ENCODE data around the gene KRTAP10-12. TPM values are rescaled to one million over a fixed set of nuclear protein-coding genes. Genes with fewer than 3 reads are reported as not detected.

Gene KRTAP10-12
- total RNA-seq, 2 donors from 2014 or later: not detected

DNA sequence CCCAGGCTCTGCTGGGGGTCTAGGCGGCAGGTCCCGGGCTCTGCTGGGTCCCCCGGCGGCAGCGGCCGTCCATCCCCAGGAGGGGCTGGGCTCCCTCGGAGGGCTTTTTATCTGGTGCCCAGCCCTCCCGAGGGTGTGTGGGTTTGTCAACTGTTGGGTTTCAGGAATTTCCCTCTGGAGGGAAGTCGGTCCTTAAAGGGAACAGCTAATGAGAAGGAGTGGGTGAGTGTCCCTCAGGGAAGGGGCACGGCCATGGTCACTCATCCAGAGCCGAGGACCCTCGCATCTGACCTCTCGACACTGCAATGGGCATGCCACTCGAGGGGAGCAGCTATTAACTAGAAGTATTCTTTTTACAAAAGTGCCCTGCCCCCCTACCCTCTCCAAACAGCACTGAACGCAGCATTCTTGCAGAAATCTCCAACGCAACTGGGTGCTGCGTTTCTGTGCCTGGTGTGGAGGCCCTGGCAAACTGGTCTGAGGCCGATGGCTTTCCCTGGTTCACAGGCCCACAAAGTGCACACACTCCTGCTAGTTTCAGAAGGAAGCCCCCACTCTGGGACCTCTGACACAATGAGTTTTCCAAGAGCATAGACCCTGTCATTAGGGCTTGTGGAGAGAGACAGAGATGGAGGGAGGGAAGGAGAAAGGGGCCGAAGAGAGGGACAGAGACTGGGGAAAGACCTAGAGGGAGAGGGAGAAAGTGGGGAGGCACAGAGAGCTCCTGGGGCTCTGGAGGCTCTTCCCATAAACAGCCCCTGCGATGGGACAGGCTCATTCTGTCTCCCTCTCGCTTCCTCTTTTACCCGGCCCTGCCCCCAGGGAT is 15.4 kb downstream of the KRTAP10-12 start:
- no peak overlapping the region for H3K9ac ChIP-seq (ENCODE audit: low read depth in 2 of 2, low read length in 2 of 2)
- no peaks in the 10 kb centered on the region for H3K4me1 ChIP-seq
- H3K36me3 ChIP-seq: no peaks in the 10 kb centered on the region
- no peak for TF ChIP-seq CTCF (IDR thresholded peaks at IDR 0.05)
- no peaks in the 10 kb centered on the region for H3K9me3 ChIP-seq
- intact Hi-C loops (cut with DNase I): no loop called here
- no peak for DNase-seq
- H3K4me3 ChIP-seq: no peak overlapping the region
- H3K27me3 ChIP-seq: peaks cover 55% of the 10 kb centered on the region
- H3K27ac ChIP-seq: no peak overlapping the region

DNA sequence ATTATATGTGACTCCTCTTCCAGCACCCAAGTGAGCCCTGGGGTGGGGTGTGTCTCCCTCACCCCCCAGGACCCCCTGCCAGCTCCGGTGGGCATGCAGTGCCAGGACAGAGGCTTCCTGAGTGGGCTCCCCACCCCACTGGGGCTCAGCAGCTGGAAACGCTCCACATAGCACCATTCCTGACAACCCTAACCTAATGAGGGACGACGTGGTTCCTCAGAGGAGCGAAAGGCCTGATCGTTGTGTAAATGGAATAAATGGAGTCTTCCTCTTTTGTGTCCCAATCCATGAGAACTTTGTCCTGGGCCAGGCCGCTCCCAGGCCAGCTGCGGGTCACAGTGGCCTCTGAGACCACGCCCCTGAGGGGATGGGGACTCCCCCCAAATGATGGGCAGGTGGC is 16.2 kb downstream of the KRTAP10-12 start:
- Histone ChIP-seq H3K9ac (ENCODE audit: low read depth in 2 of 2, low read length in 2 of 2) (no peak overlapping the region), H3K4me1 (no peaks in the 10 kb centered on the region), H3K27ac (no peak overlapping the region), H3K27me3 (peaks cover 51% of the 10 kb centered on the region), H3K4me3 (no peak overlapping the region), H3K9me3 (no peaks in the 10 kb centered on the region), H3K36me3 (no peaks in the 10 kb centered on the region)
- no peak for TF ChIP-seq CTCF (IDR thresholded peaks at IDR 0.05)
- intact Hi-C loops (cut with DNase I): no loop called here
- DNase-seq: no peak

DNA sequence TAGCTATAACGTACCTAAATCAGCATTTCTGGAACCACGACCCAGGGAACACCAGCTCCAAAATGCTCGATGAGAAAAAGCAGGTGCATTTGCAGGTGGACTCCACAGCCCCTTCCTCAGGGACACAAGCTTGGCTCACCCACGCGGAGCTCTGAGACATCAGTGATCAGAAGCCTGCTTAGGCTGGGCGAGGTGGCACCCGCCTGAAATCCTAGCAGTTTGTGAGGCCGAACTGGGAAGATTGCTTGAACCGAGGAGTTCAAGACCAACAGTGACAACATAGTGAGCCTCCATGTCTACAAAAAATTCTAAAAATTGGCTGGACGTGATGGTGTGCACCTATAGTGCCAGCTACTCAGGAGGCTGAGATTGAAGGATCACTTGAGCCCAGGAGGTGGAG is 16.9 kb downstream of the KRTAP10-12 start:
- Histone ChIP-seq H3K9me3 (no peaks in the 10 kb centered on the region), H3K36me3 (no peaks in the 10 kb centered on the region), H3K27me3 (peaks cover 44% of the 10 kb centered on the region), H3K9ac (ENCODE audit: low read depth in 2 of 2, low read length in 2 of 2) (no peak overlapping the region), H3K27ac (no peak overlapping the region), H3K4me1 (no peaks in the 10 kb centered on the region), H3K4me3 (no peak overlapping the region)
- no peak for TF ChIP-seq CTCF (IDR thresholded peaks at IDR 0.05)
- intact Hi-C loops (cut with DNase I): no loop called here
- no peak for DNase-seq

GRCh38 chr21:44714905-44715304 is 17.9 kb downstream of the KRTAP10-12 start:
- Histone ChIP-seq H3K27me3 (peaks cover 33% of the 10 kb centered on the region), H3K27ac (no peak overlapping the region), H3K4me3 (no peak overlapping the region), H3K9ac (ENCODE audit: low read depth in 2 of 2, low read length in 2 of 2) (no peak overlapping the region), H3K4me1 (no peaks in the 10 kb centered on the region), H3K36me3 (no peaks in the 10 kb centered on the region), H3K9me3 (no peaks in the 10 kb centered on the region)
- intact Hi-C loops (cut with DNase I): no loop called here
- DNase-seq: no peak
- TF ChIP-seq CTCF (IDR thresholded peaks at IDR 0.05): no peak

GRCh38 chr21:44716984-44717383 is 20.0 kb downstream of the KRTAP10-12 start:
- no peak for TF ChIP-seq CTCF (IDR thresholded peaks at IDR 0.05)
- Histone ChIP-seq H3K27ac (no peak overlapping the region), H3K36me3 (no peaks in the 10 kb centered on the region), H3K4me1 (no peaks in the 10 kb centered on the region), H3K9ac (ENCODE audit: low read depth in 2 of 2, low read length in 2 of 2) (no peak overlapping the region), H3K9me3 (no peaks in the 10 kb centered on the region), H3K4me3 (no peak overlapping the region), H3K27me3 (peaks cover 12% of the 10 kb centered on the region)
- no peak for DNase-seq
- intact Hi-C loops (cut with DNase I): no loop called here
